Measurements from ENCODE around the gene MEF2B. TPM values are rescaled to one million over a fixed set of nuclear protein-coding genes. Genes with fewer than 3 reads are reported as not detected.
A peak's percentile ranks its signal among the peaks of the same experiment; 100 is the strongest.

Gene MEF2B
- total RNA-seq, 1 donor from 2014 or later = under 0.01 TPM

DNA sequence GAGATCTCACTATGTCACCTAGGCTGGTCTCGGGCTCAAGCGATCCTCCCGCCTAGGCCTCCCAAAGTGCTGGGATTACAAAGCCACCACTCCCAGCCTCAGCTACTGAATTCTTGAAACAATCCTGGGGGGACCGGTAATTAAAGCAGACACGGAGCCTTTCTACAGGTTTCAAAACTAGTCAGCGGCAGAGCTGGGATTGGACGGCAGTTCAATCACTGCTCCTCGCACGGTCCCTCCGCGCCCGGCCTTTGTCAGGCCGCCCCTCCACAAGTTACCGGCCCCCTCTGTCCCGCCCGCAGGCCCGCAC is 21.7 kb upstream of the MEF2B start:
- TF ChIP-seq, protein P1, sequence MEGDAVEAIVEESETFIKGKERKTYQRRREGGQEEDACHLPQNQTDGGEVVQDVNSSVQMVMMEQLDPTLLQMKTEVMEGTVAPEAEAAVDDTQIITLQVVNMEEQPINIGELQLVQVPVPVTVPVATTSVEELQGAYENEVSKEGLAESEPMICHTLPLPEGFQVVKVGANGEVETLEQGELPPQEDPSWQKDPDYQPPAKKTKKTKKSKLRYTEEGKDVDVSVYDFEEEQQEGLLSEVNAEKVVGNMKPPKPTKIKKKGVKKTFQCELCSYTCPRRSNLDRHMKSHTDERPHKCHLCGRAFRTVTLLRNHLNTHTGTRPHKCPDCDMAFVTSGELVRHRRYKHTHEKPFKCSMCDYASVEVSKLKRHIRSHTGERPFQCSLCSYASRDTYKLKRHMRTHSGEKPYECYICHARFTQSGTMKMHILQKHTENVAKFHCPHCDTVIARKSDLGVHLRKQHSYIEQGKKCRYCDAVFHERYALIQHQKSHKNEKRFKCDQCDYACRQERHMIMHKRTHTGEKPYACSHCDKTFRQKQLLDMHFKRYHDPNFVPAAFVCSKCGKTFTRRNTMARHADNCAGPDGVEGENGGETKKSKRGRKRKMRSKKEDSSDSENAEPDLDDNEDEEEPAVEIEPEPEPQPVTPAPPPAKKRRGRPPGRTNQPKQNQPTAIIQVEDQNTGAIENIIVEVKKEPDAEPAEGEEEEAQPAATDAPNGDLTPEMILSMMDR (IDR thresholded peaks at IDR 0.05; ENCODE audit: insufficient read depth, low read length, severe bottlenecking) = no peak
- Histone ChIP-seq H3K36me3 (ENCODE audit: control insufficient read depth, insufficient read depth, low read length) (peaks cover 4% of the 10 kb centered on the region), H3K27me3 (ENCODE audit: control insufficient read depth, insufficient read depth, low read length) (no peaks in the 10 kb centered on the region), H3K4me3 (ENCODE audit: low read depth, low read length) (peak overlapping the region; percentile 96)
- DNase-seq (ENCODE audit: low read depth) = no peak
- FAIRE-seq = no peak

DNA sequence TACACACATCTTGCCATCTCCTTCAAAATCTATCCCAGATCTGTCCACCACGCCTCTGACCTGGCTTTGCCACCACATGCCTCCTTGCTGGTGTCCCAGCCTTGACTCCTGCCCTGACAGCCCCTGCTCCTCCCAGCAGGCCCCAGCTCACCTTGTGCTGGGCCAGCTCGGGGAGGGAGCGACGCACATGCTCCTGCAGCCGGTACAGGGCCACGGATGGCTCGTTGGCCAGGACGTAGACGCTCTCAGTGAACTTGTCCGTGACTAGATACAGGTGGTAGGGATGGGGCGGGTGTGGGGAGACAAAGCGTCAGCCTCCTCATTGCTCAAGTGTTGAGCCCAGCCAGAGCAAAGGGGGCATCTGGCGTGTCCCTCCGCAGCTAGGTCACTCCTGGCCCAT is 16.7 kb upstream of the MEF2B start:
- FAIRE-seq (no peak), DNase-seq (ENCODE audit: low read depth) (no peak)
- peaks cover 11% of the 10 kb centered on the region for H3K36me3 ChIP-seq (ENCODE audit: control insufficient read depth, insufficient read depth, low read length)
- TF ChIP-seq, protein P1 (IDR thresholded peaks at IDR 0.05; ENCODE audit: insufficient read depth, low read length, severe bottlenecking) = no peak
- H3K4me3 ChIP-seq (ENCODE audit: low read depth, low read length) = no peak overlapping the region
- H3K27me3 ChIP-seq (ENCODE audit: control insufficient read depth, insufficient read depth, low read length) = no peaks in the 10 kb centered on the region

DNA sequence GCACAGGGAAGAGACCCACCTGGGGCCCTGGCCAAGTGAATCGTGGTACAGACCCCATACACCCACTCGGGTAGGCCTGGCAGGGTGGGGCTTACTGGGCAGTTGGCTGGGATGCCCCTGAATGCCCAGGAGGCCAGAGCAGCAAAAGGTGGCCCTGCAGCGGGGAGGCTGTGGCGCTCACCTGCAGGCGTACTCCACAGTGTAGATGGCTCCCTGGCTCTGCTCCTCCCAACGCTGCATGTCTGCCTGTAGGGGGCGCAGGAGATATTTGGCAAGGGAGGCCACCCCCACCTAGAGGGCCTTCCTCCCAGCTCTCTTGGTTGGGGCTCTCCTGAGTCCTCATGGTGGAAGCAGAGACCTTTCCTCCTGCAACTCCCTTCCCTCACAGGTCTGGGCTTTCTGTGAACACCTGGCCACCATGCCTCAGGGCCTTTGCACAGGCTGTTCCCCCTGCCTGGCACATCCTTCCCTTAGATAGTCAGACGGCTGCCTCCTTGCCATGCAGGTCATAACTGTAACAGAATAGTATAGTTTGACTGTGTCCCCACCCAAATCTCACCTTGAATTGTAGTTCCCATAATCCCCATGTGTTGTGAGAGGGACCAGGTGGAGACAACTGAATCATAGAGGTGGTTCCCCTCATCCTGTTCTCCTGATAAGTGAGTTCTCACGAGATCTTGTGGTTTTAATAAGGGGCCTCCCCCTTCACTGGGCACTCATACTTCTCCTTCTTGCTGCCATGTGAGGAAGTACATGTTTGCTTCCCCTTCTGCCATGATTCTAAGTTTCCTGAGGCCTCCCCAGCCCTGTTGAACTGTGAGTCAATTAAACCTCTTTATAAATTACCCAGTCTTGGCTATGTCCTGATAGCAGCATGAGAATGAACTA is 16.0 kb upstream of the MEF2B start:
- Histone ChIP-seq H3K36me3 (ENCODE audit: control insufficient read depth, insufficient read depth, low read length) (peaks cover 11% of the 10 kb centered on the region), H3K4me3 (ENCODE audit: low read depth, low read length) (no peak overlapping the region), H3K27me3 (ENCODE audit: control insufficient read depth, insufficient read depth, low read length) (no peaks in the 10 kb centered on the region)
- no peak for FAIRE-seq
- peak; percentile 27 for DNase-seq (ENCODE audit: low read depth)
- TF ChIP-seq, protein P1 (IDR thresholded peaks at IDR 0.05; ENCODE audit: insufficient read depth, low read length, severe bottlenecking) = peak; percentile 70

DNA sequence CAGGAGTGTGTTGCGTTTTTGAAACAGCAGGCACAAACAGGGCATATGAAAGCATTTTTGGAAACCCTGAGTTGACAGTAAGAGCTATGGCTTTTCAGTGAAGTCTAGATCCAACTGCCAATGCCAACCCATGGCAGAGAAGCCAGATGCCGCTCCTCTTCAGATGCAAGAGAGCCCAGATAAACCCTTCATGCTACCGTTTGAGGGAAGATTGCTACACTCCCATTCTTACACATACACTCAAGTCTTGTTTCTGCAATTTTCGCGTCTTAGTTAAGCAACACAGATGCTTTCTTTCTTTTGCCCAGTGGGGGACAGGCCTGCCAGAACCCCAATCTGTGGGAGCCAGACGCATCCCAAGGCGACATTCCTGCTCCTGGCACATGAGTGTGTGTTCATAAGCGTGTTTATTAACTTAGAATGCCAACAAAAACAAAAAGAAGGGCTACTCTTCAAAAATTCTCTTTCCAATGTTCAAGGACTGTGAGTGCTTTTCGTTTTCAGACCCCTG is 11.5 kb upstream of the MEF2B start:
- FAIRE-seq (peak; percentile 36), DNase-seq (ENCODE audit: low read depth) (no peak)
- peaks cover 16% of the 10 kb centered on the region for H3K36me3 ChIP-seq (ENCODE audit: control insufficient read depth, insufficient read depth, low read length)
- TF ChIP-seq, protein P1 (IDR thresholded peaks at IDR 0.05; ENCODE audit: insufficient read depth, low read length, severe bottlenecking) = no peak
- no peaks in the 10 kb centered on the region for H3K27me3 ChIP-seq (ENCODE audit: control insufficient read depth, insufficient read depth, low read length)
- no peak overlapping the region for H3K4me3 ChIP-seq (ENCODE audit: low read depth, low read length)

DNA sequence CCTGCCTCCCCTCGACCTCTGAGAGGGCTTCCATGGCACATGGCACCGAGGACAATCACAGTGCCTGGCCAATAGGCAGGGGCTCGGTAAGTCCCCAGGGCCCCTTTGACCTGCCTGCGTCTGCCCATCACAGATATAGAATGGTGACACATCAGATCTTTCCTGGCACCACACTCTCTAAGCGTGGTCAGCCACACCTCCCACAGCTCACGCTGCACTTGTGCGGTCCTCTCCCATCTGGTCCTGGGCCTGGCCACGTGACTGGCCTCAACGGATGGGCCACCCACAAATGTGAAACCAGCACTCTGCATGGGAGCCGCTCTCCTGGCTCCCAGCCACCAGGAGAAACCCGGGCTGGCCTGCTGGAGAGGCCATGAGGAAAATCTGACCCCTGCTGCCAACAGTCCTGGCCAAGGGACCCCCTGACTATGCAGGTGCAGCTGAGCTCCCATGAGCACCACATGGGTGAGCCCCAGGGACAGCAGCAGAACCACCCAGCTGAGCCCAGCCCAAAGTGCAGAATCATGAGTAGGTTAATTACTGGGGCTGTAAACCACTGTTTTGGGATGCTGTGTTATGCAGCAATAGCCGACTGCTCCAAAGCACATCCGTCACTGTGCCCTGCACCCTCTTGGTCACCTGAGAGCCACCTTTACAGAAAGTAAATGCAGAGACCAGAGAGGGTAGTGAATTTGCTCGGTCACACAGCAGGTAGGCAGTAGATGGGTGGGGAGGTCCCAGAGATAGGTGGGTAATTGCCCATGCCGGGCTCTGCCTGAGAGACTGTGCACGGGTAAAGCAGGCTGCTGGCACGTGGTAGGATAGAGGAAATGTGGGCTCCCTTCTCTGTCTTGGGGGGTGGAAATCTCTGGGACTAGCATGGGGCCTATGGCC is 9.7 kb upstream of the MEF2B start:
- FAIRE-seq (no peak), DNase-seq (ENCODE audit: low read depth) (no peak)
- no peaks in the 10 kb centered on the region for H3K27me3 ChIP-seq (ENCODE audit: control insufficient read depth, insufficient read depth, low read length)
- peaks cover 9% of the 10 kb centered on the region for H3K36me3 ChIP-seq (ENCODE audit: control insufficient read depth, insufficient read depth, low read length)
- TF ChIP-seq, protein P1 (IDR thresholded peaks at IDR 0.05; ENCODE audit: insufficient read depth, low read length, severe bottlenecking) = no peak
- H3K4me3 ChIP-seq (ENCODE audit: low read depth, low read length) = no peak overlapping the region

Measured in bronchial epithelial cell (primary cell).